Coronary artery (tissue), 2 donors: ENCODE measurements around the gene ABLIM2.

ENCODE experiments used
- DNase-seq: peaks from one replicate; pipeline ENCODE4 v3.0.0-alpha.2; 2017; ENCODE audit warnings: low spot score
- H3K27ac ChIP-seq, 2 donors: fragments of 200-600 bp; sonication (generic); one replicate each; pipeline ENCODE4 v1.5.1; 2016 to 2019
- H3K4me3 ChIP-seq: fragments of 200-600 bp; sonication (generic); 2 replicates; pipeline ENCODE4 v1.5.1; 2016; ENCODE audit warnings: mild to moderate bottlenecking, moderate library complexity
- TF ChIP-seq, protein P1 (sequence below): fragments of 200-600 bp; sonication (generic); IDR thresholded peaks from one replicate; pipeline ENCODE4 v1.5.1; 2019; ENCODE audit warnings: antibody characterized with exemption

ABLIM2 gene

GRCh38 chr4:7941111-7941964, 217.3 kb downstream of the ABLIM2 start:
- H3K27ac ChIP-seq: no peak overlapping the region
- TF ChIP-seq, protein P1, sequence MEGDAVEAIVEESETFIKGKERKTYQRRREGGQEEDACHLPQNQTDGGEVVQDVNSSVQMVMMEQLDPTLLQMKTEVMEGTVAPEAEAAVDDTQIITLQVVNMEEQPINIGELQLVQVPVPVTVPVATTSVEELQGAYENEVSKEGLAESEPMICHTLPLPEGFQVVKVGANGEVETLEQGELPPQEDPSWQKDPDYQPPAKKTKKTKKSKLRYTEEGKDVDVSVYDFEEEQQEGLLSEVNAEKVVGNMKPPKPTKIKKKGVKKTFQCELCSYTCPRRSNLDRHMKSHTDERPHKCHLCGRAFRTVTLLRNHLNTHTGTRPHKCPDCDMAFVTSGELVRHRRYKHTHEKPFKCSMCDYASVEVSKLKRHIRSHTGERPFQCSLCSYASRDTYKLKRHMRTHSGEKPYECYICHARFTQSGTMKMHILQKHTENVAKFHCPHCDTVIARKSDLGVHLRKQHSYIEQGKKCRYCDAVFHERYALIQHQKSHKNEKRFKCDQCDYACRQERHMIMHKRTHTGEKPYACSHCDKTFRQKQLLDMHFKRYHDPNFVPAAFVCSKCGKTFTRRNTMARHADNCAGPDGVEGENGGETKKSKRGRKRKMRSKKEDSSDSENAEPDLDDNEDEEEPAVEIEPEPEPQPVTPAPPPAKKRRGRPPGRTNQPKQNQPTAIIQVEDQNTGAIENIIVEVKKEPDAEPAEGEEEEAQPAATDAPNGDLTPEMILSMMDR: no peak
- H3K4me3 ChIP-seq: no peak overlapping the region
- no peak for DNase-seq

DNA sequence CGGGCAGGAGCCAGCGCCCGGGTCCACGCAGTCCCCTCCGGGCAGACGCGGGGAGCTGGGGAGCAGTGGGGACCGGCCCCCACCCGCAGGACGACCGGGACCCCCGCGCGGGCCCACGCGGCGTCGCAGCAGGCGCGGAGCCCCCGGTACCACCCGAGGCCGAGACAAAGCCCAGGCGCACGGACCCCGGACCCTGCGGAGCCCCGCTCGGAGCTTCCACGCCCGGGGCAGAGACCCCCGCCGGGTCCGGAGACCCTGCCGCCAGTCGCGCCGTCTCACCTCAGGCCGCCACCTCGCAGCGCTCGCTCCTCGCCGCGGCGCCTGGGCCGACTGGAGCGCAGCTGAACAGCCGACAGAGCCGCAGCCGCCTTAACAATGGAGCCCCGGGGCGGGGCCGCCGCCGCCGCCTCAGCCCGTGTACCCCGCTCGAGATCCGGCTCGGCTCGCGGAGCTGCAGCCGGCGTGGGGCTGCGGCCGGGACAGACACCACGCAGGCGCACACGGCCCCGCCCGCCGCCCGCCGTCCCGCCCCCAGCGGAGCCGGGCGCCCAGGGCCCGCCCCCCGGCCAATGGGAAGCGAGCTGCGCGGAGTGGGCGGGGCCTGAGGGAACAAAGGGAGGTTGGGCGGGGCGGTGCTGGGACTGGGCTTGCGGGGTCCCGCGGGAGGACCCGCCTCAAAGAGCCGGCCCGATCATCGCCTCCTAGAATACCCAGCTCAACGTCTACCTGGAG, 219.1 kb downstream of the ABLIM2 start, which contains the start of gene AFAP1:
AFAP1 (minus strand) TSS at position 485 of the 732 bp plus-strand sequence. CDS start 67,783 bp downstream, outside the sequence.
- peak; percentile 89 for DNase-seq
- Histone ChIP-seq H3K27ac (peak within 1 kb of the TSS; percentile 77 to 91), H3K4me3 (peak within 1 kb of the TSS; percentile 94)
- TF ChIP-seq, protein P1: no peak

GRCh38 chr4:7938609-7939376, 219.8 kb downstream of the ABLIM2 start:
- H3K4me3 ChIP-seq: peak overlapping the region; percentile 94
- H3K27ac ChIP-seq: peak overlapping the region; percentile 77 to 91
- DNase-seq: peak; percentile 76
- TF ChIP-seq, protein P1: no peak

DNA sequence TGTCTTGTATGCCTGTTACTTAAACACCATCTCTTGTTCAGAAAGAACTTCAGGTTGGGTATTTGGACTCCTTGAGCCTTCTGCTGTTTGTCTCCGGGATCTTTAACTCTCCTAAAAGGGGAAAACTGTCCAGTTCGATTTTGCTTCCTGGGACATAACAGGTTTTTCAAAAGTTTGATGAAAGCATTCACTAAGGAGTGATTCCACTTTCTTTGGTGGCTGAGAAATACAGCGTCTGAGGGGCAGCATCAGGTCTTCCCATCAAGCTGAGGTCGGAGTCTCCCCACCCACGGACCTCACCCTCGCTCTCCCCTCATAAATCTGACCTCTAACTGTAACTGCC, 220.4 kb downstream of the ABLIM2 start:
- Histone ChIP-seq H3K27ac (peak overlapping the region; percentile 77 to 91), H3K4me3 (peak overlapping the region; percentile 94)
- DNase-seq: no peak
- TF ChIP-seq, protein P1: no peak

- peak overlapping the region; percentile 94 for H3K4me3 ChIP-seq
- TF ChIP-seq, protein P1: no peak
- no peak for DNase-seq
- H3K27ac ChIP-seq: no peak overlapping the region
Measured at GRCh38 chr4:7937006-7937405, 221.6 kb downstream of the ABLIM2 start.

DNA sequence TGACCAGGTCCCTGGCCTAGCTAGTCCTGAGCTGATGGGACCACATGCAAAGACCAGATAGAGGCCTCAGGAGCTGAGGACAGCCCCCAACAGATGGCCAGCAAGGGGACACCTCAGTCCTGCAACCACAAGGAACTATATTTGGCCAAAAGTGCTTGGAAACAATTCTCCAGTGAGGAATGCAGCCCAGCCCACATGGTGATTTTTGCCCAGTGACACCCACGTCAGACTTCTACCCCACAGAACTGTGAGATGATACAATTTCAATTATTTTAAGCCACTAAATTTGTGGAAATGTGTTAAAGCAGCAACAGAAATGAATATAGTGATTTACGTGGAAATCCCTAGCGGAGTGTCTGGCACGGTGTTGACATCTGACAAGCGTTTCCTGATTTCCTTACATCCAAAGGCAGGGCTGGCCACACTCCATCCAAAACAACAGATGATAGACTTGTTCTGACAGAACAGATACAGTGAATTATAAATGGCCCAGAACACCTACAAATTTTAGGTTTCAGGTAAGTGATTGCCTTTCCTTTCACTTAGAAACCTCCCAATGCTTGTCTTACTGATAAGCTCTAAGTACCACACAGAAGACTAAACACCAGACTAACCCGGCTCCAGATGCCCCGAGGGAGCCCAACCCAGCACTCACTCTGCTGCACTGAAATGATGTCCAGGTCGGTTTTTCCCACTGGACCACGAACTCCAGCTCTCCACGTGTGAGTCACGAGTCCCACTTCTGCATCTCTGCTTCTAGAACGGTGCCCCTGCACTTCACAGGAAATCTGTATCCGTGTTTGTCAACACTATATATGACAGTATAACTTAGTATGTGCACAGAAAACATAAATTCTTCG, 224.7 kb downstream of the ABLIM2 start:
- no peak for DNase-seq
- peak overlapping the region in 1 of 2 donors; percentile 47 for H3K27ac ChIP-seq
- TF ChIP-seq, protein P1: no peak
- H3K4me3 ChIP-seq: peak overlapping the region; percentile 20
